ENCODE data around the gene PARD3B. TPM values are rescaled to one million over a fixed set of nuclear protein-coding genes. Genes with fewer than 3 reads are reported as not detected.

The PARD3B gene
- total and polyA plus RNA-seq, 2 of the 13 experiments (the other 11 are each of a cell fraction or from before 2014, with no cell fraction given): 0.71 to 2.3 TPM

DNA sequence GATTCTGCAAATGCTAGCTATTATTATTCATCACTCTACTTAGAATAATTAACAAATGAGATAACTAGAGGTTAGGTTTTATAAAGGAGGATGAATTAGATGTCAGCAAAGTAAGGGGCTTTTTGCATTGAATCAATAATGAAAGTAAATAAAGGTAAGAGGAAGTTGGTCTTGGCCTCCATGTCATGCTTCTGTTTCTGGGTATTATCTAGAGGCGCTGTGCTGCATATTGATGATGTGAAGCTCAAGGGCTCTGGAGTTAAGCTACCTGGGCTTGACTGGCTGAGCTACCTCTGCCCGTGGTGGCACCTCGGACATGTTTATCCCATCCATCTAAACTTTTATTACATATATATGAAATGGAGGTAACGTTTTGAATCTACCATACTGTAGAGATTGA lies 350.9 kb downstream of the PARD3B start:
- intact Hi-C loops (cut with micrococcal nuclease; ENCODE audit: unreplicated experiment) (no loop called here), in situ Hi-C loops (cut with HindIII; ENCODE audit: extremely low pct_ligation_motif_present, low pct_unique_long_range_greater_than_20kb) (no loop called here)
- Histone ChIP-seq H3K79me2 (ENCODE audit: insufficient read depth, low read length) (no peaks in the 10 kb centered on the region), H2AFZ (ENCODE audit: low read length) (no peak overlapping the region), H3K27me3 (ENCODE audit: control insufficient read depth in 1 of 2, insufficient read depth in 2 of 2, low read length in 2 of 2) (no peaks in the 10 kb centered on the region; a peak in 1 of 5 replicates), H3K4me1 (ENCODE audit: insufficient read depth, low read length) (peaks cover 14% of the 10 kb centered on the region), H3K4me3 (replicated peaks in 1 of 3; ENCODE audit: insufficient read depth in 1 of 3, low read depth in 2 of 3, low read length in 3 of 3) (no peak overlapping the region), H3K36me3 (replicated peaks in 1 of 2; ENCODE audit: control insufficient read depth in 1 of 2, insufficient read depth in 2 of 2, low read length in 2 of 2) (no peaks in the 10 kb centered on the region), H3K9me3 (ENCODE audit: low read length) (peaks cover 23% of the 10 kb centered on the region), H4K20me1 (ENCODE audit: insufficient read depth, low read length) (no peaks in the 10 kb centered on the region), H3K9ac (ENCODE audit: insufficient read depth, low read depth, low read length) (no peak overlapping the region), H3K4me2 (ENCODE audit: low read depth, low read length) (no peak overlapping the region), H3K27ac (ENCODE audit: extremely low read length, insufficient read depth, low read length) (no peak overlapping the region)
- no peak for ATAC-seq
- ChIA-PET POLR2A (no interaction called here), CTCF (ENCODE audit: low intra/inter-chr PET ratio, low total read pairs) (no interaction called here)
- FAIRE-seq: no peak
- no TSS peak for BruUV-seq (replicated peaks)
- 52% methylated on average over 4 of the region's 4 CpGs for WGBS (ENCODE audit: low lambda C conversion rate)
- no peak for TF ChIP-seq KAT2B (IDR thresholded peaks at IDR 0.05; ENCODE audit: borderline replicate concordance, low read depth, low read length)
- TF ChIP-seq DNMT3B (CRISPR knock-in tag; conservative IDR thresholded peaks at IDR 0.05): no peak
- no peak for TF ChIP-seq MED8 (CRISPR knock-in tag; IDR thresholded peaks at IDR 0.05; ENCODE audit: insufficient replicate concordance)
- TF ChIP-seq, protein P1, sequence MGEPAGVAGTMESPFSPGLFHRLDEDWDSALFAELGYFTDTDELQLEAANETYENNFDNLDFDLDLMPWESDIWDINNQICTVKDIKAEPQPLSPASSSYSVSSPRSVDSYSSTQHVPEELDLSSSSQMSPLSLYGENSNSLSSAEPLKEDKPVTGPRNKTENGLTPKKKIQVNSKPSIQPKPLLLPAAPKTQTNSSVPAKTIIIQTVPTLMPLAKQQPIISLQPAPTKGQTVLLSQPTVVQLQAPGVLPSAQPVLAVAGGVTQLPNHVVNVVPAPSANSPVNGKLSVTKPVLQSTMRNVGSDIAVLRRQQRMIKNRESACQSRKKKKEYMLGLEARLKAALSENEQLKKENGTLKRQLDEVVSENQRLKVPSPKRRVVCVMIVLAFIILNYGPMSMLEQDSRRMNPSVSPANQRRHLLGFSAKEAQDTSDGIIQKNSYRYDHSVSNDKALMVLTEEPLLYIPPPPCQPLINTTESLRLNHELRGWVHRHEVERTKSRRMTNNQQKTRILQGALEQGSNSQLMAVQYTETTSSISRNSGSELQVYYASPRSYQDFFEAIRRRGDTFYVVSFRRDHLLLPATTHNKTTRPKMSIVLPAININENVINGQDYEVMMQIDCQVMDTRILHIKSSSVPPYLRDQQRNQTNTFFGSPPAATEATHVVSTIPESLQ (CRISPR knock-in tag; conservative IDR thresholded peaks at IDR 0.05): no peak
- TF ChIP-seq ZNF383 (CRISPR knock-in tag; IDR thresholded peaks at IDR 0.05; ENCODE audit: borderline replicate concordance): no peak
- TF ChIP-seq BHLHE40 (IDR thresholded peaks at IDR 0.05; ENCODE audit: low read length): no peak
- TF ChIP-seq, protein P2, sequence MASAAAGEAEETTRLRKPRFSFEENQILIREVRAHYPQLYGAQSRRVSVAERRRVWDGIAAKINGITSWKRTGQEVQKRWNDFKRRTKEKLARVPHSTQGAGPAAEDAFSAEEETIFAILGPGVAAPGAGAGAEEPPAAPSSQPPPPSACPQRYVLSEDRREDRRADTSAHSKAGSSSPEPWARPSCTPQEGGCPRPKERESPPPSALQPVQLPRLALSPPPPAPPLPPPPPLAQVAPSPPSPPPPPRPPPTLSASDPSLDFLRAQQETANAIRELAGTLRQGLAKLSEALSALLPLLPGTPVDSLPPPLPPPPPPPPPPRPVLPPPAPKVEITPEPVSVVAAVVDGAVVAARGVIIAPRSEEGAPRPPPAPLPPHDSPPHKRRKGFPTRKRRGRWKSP (CRISPR knock-in tag; IDR thresholded peaks at IDR 0.05): no peak
- no peak for TF ChIP-seq RFX5 (IDR thresholded peaks at IDR 0.05; ENCODE audit: low read depth, low read length)
- TF ChIP-seq ZNF567 (CRISPR knock-in tag; IDR thresholded peaks at IDR 0.05; ENCODE audit: borderline replicate concordance): no peak
- TF ChIP-seq ZFAT (CRISPR knock-in tag; conservative IDR thresholded peaks at IDR 0.05): no peak
- no peak for TF ChIP-seq ZIK1 (CRISPR knock-in tag; IDR thresholded peaks at IDR 0.05; ENCODE audit: borderline replicate concordance, low read depth)
- no peak for DNase-seq (ENCODE audit: low spot score)

Measured in HepG2 (cell line).